KOPT-K1 (cell line): ENCODE data around the gene TRPM3.

Experiments
- H3K27ac ChIP-seq: fragments of 200-600 bp; sonication (generic); 2 replicates; pipeline ENCODE4 v1.5.1; 2016; ENCODE audit warnings: antibody characterized with exemption, mild to moderate bottlenecking, low read depth, low read length; ENCODE audit not compliant: poor library complexity, severe bottlenecking
- H3K36me3 ChIP-seq: fragments of 200-600 bp; sonication (generic); 2 replicates; pipeline ENCODE4 v1.5.1; 2017; ENCODE audit warnings: antibody characterized with exemption, mild to moderate bottlenecking, low read length, moderate library complexity; ENCODE audit not compliant: insufficient read depth
- H3K9me3 ChIP-seq: fragments of 200-600 bp; sonication (generic); 2 replicates; pipeline ENCODE4 v1.5.1; 2017; ENCODE audit warnings: antibody characterized with exemption, low read length, mild to moderate bottlenecking; ENCODE audit not compliant: insufficient read depth, poor library complexity, severe bottlenecking

Gene TRPM3

GRCh38 chr9:70883963-70884793, 237.2 kb downstream of the TRPM3 start:
- Histone ChIP-seq H3K27ac (no peak overlapping the region), H3K36me3 (no peaks in the 10 kb centered on the region), H3K9me3 (no peaks in the 10 kb centered on the region)

- no peaks in the 10 kb centered on the region for H3K9me3 ChIP-seq
- no peaks in the 10 kb centered on the region for H3K36me3 ChIP-seq
- H3K27ac ChIP-seq, result no peak overlapping the region
Measured at GRCh38 chr9:70883056-70883455, 238.4 kb downstream of the TRPM3 start.

GRCh38 chr9:70881333-70881732, 240.1 kb downstream of the TRPM3 start:
- no peaks in the 10 kb centered on the region for H3K36me3 ChIP-seq
- no peak overlapping the region for H3K27ac ChIP-seq

GRCh38 chr9:70880535-70880934, 240.9 kb downstream of the TRPM3 start:
- H3K36me3 ChIP-seq, result no peaks in the 10 kb centered on the region
- H3K9me3 ChIP-seq, result no peaks in the 10 kb centered on the region
- H3K27ac ChIP-seq, result no peak overlapping the region

More at GRCh38 chr9:70881333-70881732, 240.1 kb downstream of the TRPM3 start:
- no peaks in the 10 kb centered on the region for H3K9me3 ChIP-seq

GRCh38 chr9:70878576-70878975, 242.8 kb downstream of the TRPM3 start:
- no peak overlapping the region for H3K27ac ChIP-seq
- no peaks in the 10 kb centered on the region for H3K36me3 ChIP-seq
- no peaks in the 10 kb centered on the region for H3K9me3 ChIP-seq

GRCh38 chr9:70874451-70874850, 247.0 kb downstream of the TRPM3 start:
- Histone ChIP-seq H3K27ac (no peak overlapping the region), H3K9me3 (no peaks in the 10 kb centered on the region), H3K36me3 (no peaks in the 10 kb centered on the region)

GRCh38 chr9:70873506-70873905, 247.9 kb downstream of the TRPM3 start:
- H3K9me3 ChIP-seq, result no peaks in the 10 kb centered on the region
- no peak overlapping the region for H3K27ac ChIP-seq
- no peaks in the 10 kb centered on the region for H3K36me3 ChIP-seq

GRCh38 chr9:70868661-70869652, 252.5 kb downstream of the TRPM3 start:
- Histone ChIP-seq H3K27ac (no peak overlapping the region), H3K36me3 (no peaks in the 10 kb centered on the region), H3K9me3 (no peaks in the 10 kb centered on the region)

GRCh38 chr9:70868041-70868440, 253.4 kb downstream of the TRPM3 start:
- H3K9me3 ChIP-seq, result no peaks in the 10 kb centered on the region
- no peaks in the 10 kb centered on the region for H3K36me3 ChIP-seq
- H3K27ac ChIP-seq, result no peak overlapping the region

GRCh38 chr9:70865471-70865870, 255.9 kb downstream of the TRPM3 start:
- Histone ChIP-seq H3K27ac (no peak overlapping the region), H3K36me3 (no peaks in the 10 kb centered on the region), H3K9me3 (no peaks in the 10 kb centered on the region)

- Histone ChIP-seq H3K36me3 (no peaks in the 10 kb centered on the region), H3K9me3 (no peaks in the 10 kb centered on the region), H3K27ac (no peak overlapping the region)
Measured at GRCh38 chr9:70861797-70862196, 259.6 kb downstream of the TRPM3 start.

GRCh38 chr9:70861376-70861775, 260.0 kb downstream of the TRPM3 start:
- no peak overlapping the region for H3K27ac ChIP-seq
- H3K9me3 ChIP-seq, result no peaks in the 10 kb centered on the region
- H3K36me3 ChIP-seq, result no peaks in the 10 kb centered on the region

GRCh38 chr9:70859694-70860093, 261.7 kb downstream of the TRPM3 start:
- H3K9me3 ChIP-seq, result no peaks in the 10 kb centered on the region
- H3K27ac ChIP-seq, result no peak overlapping the region
- no peaks in the 10 kb centered on the region for H3K36me3 ChIP-seq

GRCh38 chr9:70856411-70856810, 265.0 kb downstream of the TRPM3 start:
- H3K27ac ChIP-seq, result no peak overlapping the region
- no peaks in the 10 kb centered on the region for H3K9me3 ChIP-seq
- no peaks in the 10 kb centered on the region for H3K36me3 ChIP-seq

- Histone ChIP-seq H3K36me3 (no peaks in the 10 kb centered on the region), H3K27ac (no peak overlapping the region)
Measured at GRCh38 chr9:70852711-70853240, 268.6 kb downstream of the TRPM3 start.

More at GRCh38 chr9:70852711-70853240, 268.6 kb downstream of the TRPM3 start:
- H3K9me3 ChIP-seq, result no peaks in the 10 kb centered on the region
